K562 (cell line): ENCODE results near the gene TP53BP1. TPM values are rescaled to one million over a fixed set of nuclear protein-coding genes. Genes with fewer than 3 reads are reported as not detected.

Source experiments
- ATAC-seq: fragments of 200-7000 bp; cut with Tn5 transposase; 3 replicates; pipeline ENCODE4 v1.9.1; 2020; ENCODE audit warnings: moderate library complexity
- BruUV-seq: library from RNA; stranded (reverse); fragments of 400-500 nt; replicated peaks from 2 replicates; lab custom pipeline; 2021; lab: Mats Ljungman, UMichigan
- CTCF ChIA-PET: fragments of 300-600 bp; formaldehyde crosslinking; extraction: SDS; loops from one replicate; lab custom pipeline; 2021; ENCODE audit warnings: low intra/inter-chr PET ratio; lab: Yijun Ruan, JAX
- POLR2A ChIA-PET: fragments of 300-600, 350-650 bp; sonication (Branson Sonifier 250); formaldehyde crosslinking; extraction: SDS; loops from one replicate; lab custom pipeline; 2021; ENCODE audit warnings: antibody characterized with exemption, inconsistent platforms; lab: Yijun Ruan, JAX
- DNase-seq, 4 experiments: peaks; one replicate each; pipeline versions ENCODE4 v3.0.0 to v3.0.0-alpha.2; 2011 to 2018; ENCODE audit warnings: low spot score in 3 of 4, mixed read lengths in 3 of 4; ENCODE audit errors: extremely low read depth in 1 of 4
- FAIRE-seq: peaks from 2 replicates; lab custom pipeline; 2011; peaks lifted over from hg19 to GRCh38; lab: Jason Lieb, UNC
- H2AFZ ChIP-seq: 2 replicates; pipeline ENCODE4 v1.6.0; 2011; ENCODE audit warnings: low read depth, low read length, control low read depth, inconsistent platforms
- H3K27ac ChIP-seq: fragments of 200-600 bp; 3 replicates; pipeline ENCODE4 v1.8.0; 2011; ENCODE audit warnings: low read depth, mild to moderate bottlenecking, control low read depth, inconsistent platforms, low read length, moderate library complexity, mixed read lengths; ENCODE audit errors: extremely low read depth
- H3K27me3 ChIP-seq, 2 experiments: fragments of 300-600 bp in 1 of 2; 2 replicates in 1 of 2; 3 replicates in 1 of 2; pipeline versions ENCODE4 v1.6.0 to v1.8.0; 2011; ENCODE audit warnings: inconsistent platforms in 2 of 2, low read length in 2 of 2, mild to moderate bottlenecking in 1 of 2, mixed read lengths in 1 of 2, moderate library complexity in 1 of 2; ENCODE audit not compliant: control insufficient read depth in 2 of 2, insufficient read depth in 2 of 2
- H3K36me3 ChIP-seq: fragments of 300-600 bp; 3 replicates; pipeline ENCODE4 v1.8.0; 2011; ENCODE audit warnings: mild to moderate bottlenecking, low read length, inconsistent platforms; ENCODE audit not compliant: control insufficient read depth, insufficient read depth
- H3K4me1 ChIP-seq, 2 experiments: fragments of 200-600 bp in 1 of 2; replicated peaks in 1 of 2; 2 replicates in 1 of 2; 3 replicates in 1 of 2; pipeline versions ENCODE4 v1.5.1 to v1.8.0; 2011; ENCODE audit warnings: inconsistent platforms in 2 of 2, low read length in 2 of 2, mild to moderate bottlenecking in 1 of 2, mixed read lengths in 1 of 2, moderate library complexity in 1 of 2; ENCODE audit not compliant: control insufficient read depth in 2 of 2, insufficient read depth in 2 of 2
- H3K4me2 ChIP-seq: 2 replicates; pipeline ENCODE4 v1.6.1; 2011; ENCODE audit warnings: low read length, control low read depth, inconsistent platforms, mixed read lengths; ENCODE audit not compliant: insufficient read depth
- H3K4me3 ChIP-seq: fragments of 200-600 bp; sonication (generic), shearing (Covaris generic); 2 replicates; pipeline ENCODE4 v1.5.1; 2016; ENCODE audit warnings: control low read depth, inconsistent platforms
- H3K79me2 ChIP-seq: fragments of 200-600 bp; 3 replicates; pipeline ENCODE4 v1.8.0; 2011; ENCODE audit warnings: low read length, inconsistent platforms; ENCODE audit not compliant: control insufficient read depth, insufficient read depth
- H3K9ac ChIP-seq, 2 experiments: 2 replicates each; pipeline versions ENCODE4 v1.6.0 to v1.6.1; 2011; ENCODE audit warnings: low read depth in 2 of 2, low read length in 2 of 2, control low read depth in 1 of 2, inconsistent platforms in 1 of 2, mild to moderate bottlenecking in 1 of 2, mixed read lengths in 1 of 2; ENCODE audit not compliant: insufficient read depth in 1 of 2
- H3K9me1 ChIP-seq: one replicate; pipeline ENCODE4 v1.6.0; 2011; ENCODE audit warnings: inconsistent platforms, mild to moderate bottlenecking, low read length, moderate library complexity; ENCODE audit not compliant: control insufficient read depth, insufficient read depth
- H3K9me3 ChIP-seq: replicated peaks from 2 replicates; pipeline ENCODE4 v1.5.1; 2011; ENCODE audit warnings: low read depth, low read length, inconsistent platforms; ENCODE audit not compliant: control insufficient read depth, insufficient read depth
- H4K20me1 ChIP-seq: replicated peaks from 2 replicates; pipeline ENCODE4 v1.6.1; 2011; ENCODE audit warnings: low read length, inconsistent platforms, mixed read lengths; ENCODE audit not compliant: control insufficient read depth, insufficient read depth
- FUS ChIP-seq: fragments of 200-400 bp; formaldehyde crosslinking; optimal IDR thresholded peaks from 2 replicates; pipeline ENCODE3; 2017; ENCODE audit warnings: low read depth, low read length
- HDAC1 ChIP-seq, 2 experiments: fragments of 450-650 bp; IDR thresholded peaks; 2 replicates each; pipeline ENCODE4 v1.6.1; 2016 to 2017; ENCODE audit warnings: inconsistent platforms in 1 of 2, mild to moderate bottlenecking in 1 of 2, moderate library complexity in 1 of 2
- HNRNPK ChIP-seq: fragments of 200-400 bp; formaldehyde crosslinking; IDR thresholded peaks from one replicate; pipeline ENCODE4 v1.6.1; 2018; ENCODE audit warnings: mild to moderate bottlenecking, low read depth, low read length; ENCODE audit not compliant: poor library complexity, severe bottlenecking
- JUNB ChIP-seq: fragments of 450-650 bp; formaldehyde crosslinking; conservative IDR thresholded peaks from 2 replicates; pipeline ENCODE4 v1.4.0; 2020; ENCODE audit warnings: mild to moderate bottlenecking
- MEIS2 ChIP-seq: fragments of 450-650 bp; IDR thresholded peaks from 2 replicates; pipeline ENCODE4 v1.6.1; 2014; ENCODE audit warnings: mild to moderate bottlenecking; ENCODE audit not compliant: partially characterized antibody
- POLR2G ChIP-seq: fragments of 200-400 bp; formaldehyde crosslinking; IDR thresholded peaks from 2 replicates; pipeline ENCODE4 v1.6.1; 2017; ENCODE audit warnings: low read depth, mild to moderate bottlenecking, antibody characterized with exemption, low read length, moderate library complexity
- RBFOX2 ChIP-seq: fragments of 200-400 bp; formaldehyde crosslinking; IDR thresholded peaks from 2 replicates; pipeline ENCODE4 v1.6.1; 2017; ENCODE audit warnings: low read depth, mild to moderate bottlenecking, low read length, moderate library complexity
- RFX5 ChIP-seq: IDR thresholded peaks from 2 replicates; pipeline ENCODE4 v1.6.1; 2011; ENCODE audit warnings: low read depth, mild to moderate bottlenecking, improper control_type of control experiment, low read length
- SUPT5H ChIP-seq: fragments of 450-650 bp; IDR thresholded peaks from 2 replicates; pipeline ENCODE4 v1.6.1; 2016
- TCF7L2 ChIP-seq: fragments of 150-350 bp; IDR thresholded peaks from 2 replicates; pipeline ENCODE4 v1.6.1; 2016; ENCODE audit warnings: low read depth, mild to moderate bottlenecking, low read length, moderate library complexity
- TRIM24 ChIP-seq, 2 experiments: fragments of 450-650 bp; IDR thresholded peaks; 2 replicates each; pipeline ENCODE4 v1.6.1; 2016
- TRIM28 ChIP-seq: fragments of 450-650 bp; IDR thresholded peaks from 2 replicates; pipeline ENCODE4 v1.6.1; 2017
- ZNF324 ChIP-seq: fragments of 250-450 bp; sonication (Bioruptor Pico); IDR thresholded peaks from 2 replicates; pipeline ENCODE4 v1.4.0; 2020; ENCODE audit warnings: mild to moderate bottlenecking
- WGBS: fragments of 100-300 bp; shearing (Covaris generic); methylation state at CpG from one replicate; pipeline ENCODE4 v1.1.6; 2016; ENCODE audit warnings: low coverage, mixed read lengths; ENCODE audit not compliant: insufficient coverage; ENCODE audit errors: missing lambda C conversion rate; 5-methylcytosine and 5-hydroxymethylcytosine counted together
- in situ Hi-C: fragments of 300-500 bp; cut with MboI; formaldehyde crosslinking; loops from 4 replicates; pipeline ENCODE4 v1.15.0; 2018; ENCODE audit warnings: inconsistent platforms, mixed read lengths
- intact Hi-C: fragments of 100-400 bp; cut with micrococcal nuclease; formaldehyde crosslinking; loops from 2 replicates; pipeline ENCODE4 v1.14.2; 2022
- polyA plus RNA-seq, 8 experiments: library from polyadenylated mRNA; depleted of rRNA in 4 of 8; stranded (reverse) in 5 of 8; unstranded in 3 of 8; fragments of >200 nt; fragmentation: Nextera tagmentation in 2 of 8; fragmentation: Illumina TruSeq in 1 of 8; extraction: Ambion mirVana in 2 of 8; extraction: Trizol in 1 of 8; gene quantifications; 2 replicates each; pipeline versions ENCODE4 v1.2.1 to v1.2.3, GENCODE V29; 2011 to 2014; ENCODE audit warnings: inconsistent platforms in 1 of 8, missing spikeins in 1 of 8
- total RNA-seq, 7 experiments: library from RNA; depleted of rRNA in 6 of 7; stranded (reverse); fragments of >200 nt in 6 of 7; fragmentation: Illumina TruSeq in 2 of 7; extraction: Trizol in 2 of 7; gene quantifications; 2 replicates each; pipeline versions ENCODE4 v1.2.1 to v1.2.3, GENCODE V29; 2011 to 2021; ENCODE audit warnings: low replicate concordance in 1 of 7
- TF ChIP-seq, protein P1 (sequence below): sonication (generic); formaldehyde crosslinking; IDR thresholded peaks from 2 replicates; pipeline ENCODE4 v1.8.1; 2023; ENCODE audit warnings: mild to moderate bottlenecking, missing genetic modification reagents
- TF ChIP-seq, protein P2 (sequence below): fragments of 250-450 bp; sonication (Bioruptor Pico); IDR thresholded peaks from 2 replicates; pipeline ENCODE4 v1.5.0; 2020; ENCODE audit warnings: mild to moderate bottlenecking, borderline replicate concordance
- TF ChIP-seq, protein P3 (sequence below): IDR thresholded peaks from 3 replicates; pipeline ENCODE4 v1.6.1; 2011; ENCODE audit warnings: borderline replicate concordance, mild to moderate bottlenecking, moderate library complexity; ENCODE audit not compliant: insufficient read length; ENCODE audit errors: extremely low read depth

TP53BP1 gene
- total and polyA plus RNA-seq, 9 of the 15 experiments (the other 6 are each of a cell fraction or from before 2014, with no cell fraction given), result 5.7 to 63.3 (median 30.9) TPM

GRCh38 chr15:43527802-43528541 is 35.0 kb upstream of the TP53BP1 start:
- Histone ChIP-seq H3K9me1 (peaks cover 7% of the 10 kb centered on the region), H3K4me3 (no peak overlapping the region), H3K4me2 (no peak overlapping the region), H3K9me3 (no peaks in the 10 kb centered on the region), H4K20me1 (peaks cover 5% of the 10 kb centered on the region; the same call in 1 of the 2 replicates), H3K4me1 (peaks cover 4 to 12% of the 10 kb centered on the region in 2 experiments; a peak in 3 of 5 replicates), H3K27me3 (no peaks in the 10 kb centered on the region), H2AFZ (no peak overlapping the region), H3K27ac (no peak overlapping the region), H3K79me2 (no peaks in the 10 kb centered on the region), H3K9ac (peak overlapping the region in 1 of 2 experiments; percentile 31; a peak in 1 of 4 replicates), H3K36me3 (peaks cover 36% of the 10 kb centered on the region; the same call in 2 of the 3 replicates)
- 81% methylated on average over 9 of the region's 12 CpGs for WGBS
- no peak for FAIRE-seq
- intact Hi-C loops, result no loop called here
- in situ Hi-C loops, result no loop called here
- ChIA-PET CTCF (no interaction called here), POLR2A (interaction anchor here (1.4 to 4.5 kb wide), 3 partner anchors 13 to 22 kb away, joined by 3 to 63 read pairs (median 9); partner anchors contain the start of gene MAP1A)
- ATAC-seq, result no peak
- DNase-seq, result peak in 1 of 4 experiments; percentile 2
- no TSS peak for BruUV-seq
- TF ChIP-seq, protein P1, sequence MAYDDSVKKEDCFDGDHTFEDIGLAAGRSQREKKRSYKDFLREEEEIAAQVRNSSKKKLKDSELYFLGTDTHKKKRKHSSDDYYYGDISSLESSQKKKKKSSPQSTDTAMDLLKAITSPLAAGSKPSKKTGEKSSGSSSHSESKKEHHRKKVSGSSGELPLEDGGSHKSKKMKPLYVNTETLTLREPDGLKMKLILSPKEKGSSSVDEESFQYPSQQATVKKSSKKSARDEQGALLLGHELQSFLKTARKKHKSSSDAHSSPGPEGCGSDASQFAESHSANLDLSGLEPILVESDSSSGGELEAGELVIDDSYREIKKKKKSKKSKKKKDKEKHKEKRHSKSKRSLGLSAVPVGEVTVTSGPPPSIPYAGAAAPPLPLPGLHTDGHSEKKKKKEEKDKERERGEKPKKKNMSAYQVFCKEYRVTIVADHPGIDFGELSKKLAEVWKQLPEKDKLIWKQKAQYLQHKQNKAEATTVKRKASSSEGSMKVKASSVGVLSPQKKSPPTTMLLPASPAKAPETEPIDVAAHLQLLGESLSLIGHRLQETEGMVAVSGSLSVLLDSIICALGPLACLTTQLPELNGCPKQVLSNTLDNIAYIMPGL (CRISPR knock-in tag), result no peak
- TF ChIP-seq, protein P2, sequence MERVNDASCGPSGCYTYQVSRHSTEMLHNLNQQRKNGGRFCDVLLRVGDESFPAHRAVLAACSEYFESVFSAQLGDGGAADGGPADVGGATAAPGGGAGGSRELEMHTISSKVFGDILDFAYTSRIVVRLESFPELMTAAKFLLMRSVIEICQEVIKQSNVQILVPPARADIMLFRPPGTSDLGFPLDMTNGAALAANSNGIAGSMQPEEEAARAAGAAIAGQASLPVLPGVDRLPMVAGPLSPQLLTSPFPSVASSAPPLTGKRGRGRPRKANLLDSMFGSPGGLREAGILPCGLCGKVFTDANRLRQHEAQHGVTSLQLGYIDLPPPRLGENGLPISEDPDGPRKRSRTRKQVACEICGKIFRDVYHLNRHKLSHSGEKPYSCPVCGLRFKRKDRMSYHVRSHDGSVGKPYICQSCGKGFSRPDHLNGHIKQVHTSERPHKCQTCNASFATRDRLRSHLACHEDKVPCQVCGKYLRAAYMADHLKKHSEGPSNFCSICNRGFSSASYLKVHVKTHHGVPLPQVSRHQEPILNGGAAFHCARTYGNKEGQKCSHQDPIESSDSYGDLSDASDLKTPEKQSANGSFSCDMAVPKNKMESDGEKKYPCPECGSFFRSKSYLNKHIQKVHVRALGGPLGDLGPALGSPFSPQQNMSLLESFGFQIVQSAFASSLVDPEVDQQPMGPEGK (CRISPR knock-in tag), result no peak
- no peak for TF ChIP-seq SUPT5H
- peak; percentile 61 for TF ChIP-seq POLR2G
- no peak for TF ChIP-seq RFX5
- no peak for TF ChIP-seq MEIS2
- no peak for TF ChIP-seq FUS
- TF ChIP-seq ZNF324 (CRISPR knock-in tag), result no peak
- TF ChIP-seq RBFOX2, result peak; percentile 42; the same call in 1 of the 2 replicates
- no peak for TF ChIP-seq HNRNPK
- no peak for TF ChIP-seq JUNB (CRISPR knock-in tag)
- TF ChIP-seq, protein P3, sequence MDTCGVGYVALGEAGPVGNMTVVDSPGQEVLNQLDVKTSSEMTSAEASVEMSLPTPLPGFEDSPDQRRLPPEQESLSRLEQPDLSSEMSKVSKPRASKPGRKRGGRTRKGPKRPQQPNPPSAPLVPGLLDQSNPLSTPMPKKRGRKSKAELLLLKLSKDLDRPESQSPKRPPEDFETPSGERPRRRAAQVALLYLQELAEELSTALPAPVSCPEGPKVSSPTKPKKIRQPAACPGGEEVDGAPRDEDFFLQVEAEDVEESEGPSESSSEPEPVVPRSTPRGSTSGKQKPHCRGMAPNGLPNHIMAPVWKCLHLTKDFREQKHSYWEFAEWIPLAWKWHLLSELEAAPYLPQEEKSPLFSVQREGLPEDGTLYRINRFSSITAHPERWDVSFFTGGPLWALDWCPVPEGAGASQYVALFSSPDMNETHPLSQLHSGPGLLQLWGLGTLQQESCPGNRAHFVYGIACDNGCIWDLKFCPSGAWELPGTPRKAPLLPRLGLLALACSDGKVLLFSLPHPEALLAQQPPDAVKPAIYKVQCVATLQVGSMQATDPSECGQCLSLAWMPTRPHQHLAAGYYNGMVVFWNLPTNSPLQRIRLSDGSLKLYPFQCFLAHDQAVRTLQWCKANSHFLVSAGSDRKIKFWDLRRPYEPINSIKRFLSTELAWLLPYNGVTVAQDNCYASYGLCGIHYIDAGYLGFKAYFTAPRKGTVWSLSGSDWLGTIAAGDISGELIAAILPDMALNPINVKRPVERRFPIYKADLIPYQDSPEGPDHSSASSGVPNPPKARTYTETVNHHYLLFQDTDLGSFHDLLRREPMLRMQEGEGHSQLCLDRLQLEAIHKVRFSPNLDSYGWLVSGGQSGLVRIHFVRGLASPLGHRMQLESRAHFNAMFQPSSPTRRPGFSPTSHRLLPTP, result no peak
- TF ChIP-seq TCF7L2, result no peak
- no peak for TF ChIP-seq TRIM24 (IDR thresholded peaks at IDR 0.05)
- TF ChIP-seq HDAC1 (IDR thresholded peaks at IDR 0.05), result no peak
- no peak for TF ChIP-seq TRIM28
